CD4-positive, alpha-beta T cell (primary cell): ENCODE measurements around the gene USP32. TPM values are rescaled to one million over a fixed set of nuclear protein-coding genes. Genes with fewer than 3 reads are reported as not detected.
A peak's percentile ranks its signal among the peaks of the same experiment; 100 is the strongest.

Source experiments
- ATAC-seq: fragments of 200-7000 bp; cut with Tn5 transposase; one replicate; pipeline ENCODE4 v1.10.0; 2022; ENCODE audit warnings: mild to moderate bottlenecking; ENCODE audit not compliant: poor library complexity
- CTCF ChIA-PET: fragments of 350-600 bp; sonication (Branson Sonifier 250); formaldehyde crosslinking; loops from one replicate; lab custom pipeline; 2021; ENCODE audit warnings: antibody characterized with exemption, inconsistent platforms; lab: Charles Lee
- POLR2A ChIA-PET: fragments of 350-600 bp; sonication (Branson Sonifier 250); formaldehyde crosslinking; loops from one replicate; lab custom pipeline; 2021; ENCODE audit warnings: antibody characterized with exemption, inconsistent platforms; lab: Charles Lee
- DNase-seq, 14 experiments: peaks; one replicate each; pipeline ENCODE4 v3.0.0-alpha.2; 2013 to 2020; ENCODE audit warnings: mixed read lengths in 2 of 14
- H3K27ac ChIP-seq, 2 donors: one replicate each; pipeline versions ENCODE4 v1.5.1 to v1.7.0; 2013; ENCODE audit warnings: low read length in 2 of 2, low read depth in 1 of 2, mild to moderate bottlenecking in 1 of 2
- H3K27me3 ChIP-seq, 2 experiments: 1 replicate in 1 of 2; 2 replicates in 1 of 2; pipeline versions ENCODE4 v1.6.1 to v1.7.0; 2013; ENCODE audit warnings: low read length in 2 of 2, control low read depth in 1 of 2, mild to moderate bottlenecking in 1 of 2, moderate library complexity in 1 of 2; ENCODE audit not compliant: insufficient read depth in 2 of 2, control insufficient read depth in 1 of 2
- H3K36me3 ChIP-seq: one replicate; pipeline ENCODE4 v1.6.1; 2013; ENCODE audit warnings: low read length, control low read depth; ENCODE audit not compliant: insufficient read depth
- H3K4me1 ChIP-seq: one replicate; pipeline ENCODE4 v1.6.1; 2013; ENCODE audit warnings: low read length, control low read depth; ENCODE audit not compliant: insufficient read depth
- H3K4me3 ChIP-seq: one replicate; pipeline ENCODE4 v1.5.1; 2013; ENCODE audit warnings: mild to moderate bottlenecking, low read length, moderate library complexity
- H3K9me3 ChIP-seq, 2 experiments: 1 replicate in 1 of 2; 2 replicates in 1 of 2; pipeline versions ENCODE4 v1.6.1 to v1.7.0; 2013; ENCODE audit warnings: low read length in 2 of 2, mild to moderate bottlenecking in 2 of 2, control low read depth in 1 of 2, moderate library complexity in 1 of 2; ENCODE audit not compliant: control insufficient read depth in 1 of 2, insufficient read depth in 1 of 2
- H3K27ac Mint-ChIP-seq: one replicate; pipeline ENCODE4 v1.8.0; 2020; ENCODE audit warnings: mixed read lengths
- H3K27me3 Mint-ChIP-seq: one replicate; pipeline ENCODE4 v1.8.0; 2021; ENCODE audit warnings: mixed read lengths
- H3K36me3 Mint-ChIP-seq: one replicate; pipeline ENCODE4 v1.8.0; 2021; ENCODE audit warnings: low read depth, mixed read lengths
- H3K4me1 Mint-ChIP-seq: one replicate; pipeline ENCODE4 v1.8.0; 2021; ENCODE audit warnings: low read depth, mixed read lengths
- H3K4me3 Mint-ChIP-seq: one replicate; pipeline ENCODE4 v1.8.0; 2020; ENCODE audit warnings: mild to moderate bottlenecking, mixed read lengths
- H3K9me3 Mint-ChIP-seq: one replicate; pipeline ENCODE4 v1.8.0; 2020; ENCODE audit warnings: mixed read lengths
- intact Hi-C, 2 experiments: fragments of 100-400 bp; cut with DNase I in 1 of 2; cut with micrococcal nuclease in 1 of 2; formaldehyde crosslinking; loops; one replicate each; pipeline versions ENCODE4 v1.15.1 to v1.9.0; 2023 to 2025; cut with DNase I, micrococcal nuclease
- total RNA-seq, 174 experiments: library from RNA in 2 of 174; stranded (reverse) in 2 of 174; gene quantifications; one replicate each; pipeline ENCODE4 v1.2.3 and lab custom pipeline; 2021 to 2026
- TF ChIP-seq, protein P1 (sequence below): fragments of 200-600 bp; IDR thresholded peaks from one replicate; pipeline ENCODE4 v1.8.0; 2022; ENCODE audit warnings: antibody characterized with exemption, mild to moderate bottlenecking

The USP32 gene
- total RNA-seq, 2 experiments from 2014 or later, result 23.9 to 24.7 TPM

GRCh38 chr17:60170835-60171752, 220.8 kb downstream of the USP32 start:
- POLR2A ChIA-PET, result no interaction called here
- no peaks in the 10 kb centered on the region for H3K27me3 Mint-ChIP-seq
- DNase-seq (no peak), ATAC-seq (no peak)
- intact Hi-C loops, result no loop called here
- Histone ChIP-seq H3K4me1 (peaks cover 17% of the 10 kb centered on the region), H3K27ac (no peak overlapping the region), H3K36me3 (no peaks in the 10 kb centered on the region), H3K27me3 (peaks cover 0 to 2% of the 10 kb centered on the region in 2 experiments), H3K9me3 (no peaks in the 10 kb centered on the region), H3K4me3 (no peak overlapping the region)
- H3K36me3 Mint-ChIP-seq, result peaks cover 4% of the 10 kb centered on the region
- TF ChIP-seq, protein P1, sequence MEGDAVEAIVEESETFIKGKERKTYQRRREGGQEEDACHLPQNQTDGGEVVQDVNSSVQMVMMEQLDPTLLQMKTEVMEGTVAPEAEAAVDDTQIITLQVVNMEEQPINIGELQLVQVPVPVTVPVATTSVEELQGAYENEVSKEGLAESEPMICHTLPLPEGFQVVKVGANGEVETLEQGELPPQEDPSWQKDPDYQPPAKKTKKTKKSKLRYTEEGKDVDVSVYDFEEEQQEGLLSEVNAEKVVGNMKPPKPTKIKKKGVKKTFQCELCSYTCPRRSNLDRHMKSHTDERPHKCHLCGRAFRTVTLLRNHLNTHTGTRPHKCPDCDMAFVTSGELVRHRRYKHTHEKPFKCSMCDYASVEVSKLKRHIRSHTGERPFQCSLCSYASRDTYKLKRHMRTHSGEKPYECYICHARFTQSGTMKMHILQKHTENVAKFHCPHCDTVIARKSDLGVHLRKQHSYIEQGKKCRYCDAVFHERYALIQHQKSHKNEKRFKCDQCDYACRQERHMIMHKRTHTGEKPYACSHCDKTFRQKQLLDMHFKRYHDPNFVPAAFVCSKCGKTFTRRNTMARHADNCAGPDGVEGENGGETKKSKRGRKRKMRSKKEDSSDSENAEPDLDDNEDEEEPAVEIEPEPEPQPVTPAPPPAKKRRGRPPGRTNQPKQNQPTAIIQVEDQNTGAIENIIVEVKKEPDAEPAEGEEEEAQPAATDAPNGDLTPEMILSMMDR, result no peak
- CTCF ChIA-PET, result no interaction called here
- peaks cover 13% of the 10 kb centered on the region for H3K4me1 Mint-ChIP-seq
- no peaks in the 10 kb centered on the region for H3K9me3 Mint-ChIP-seq
- H3K27ac Mint-ChIP-seq, result peak overlapping the region; percentile 1
- no peak overlapping the region for H3K4me3 Mint-ChIP-seq

GRCh38 chr17:60169921-60170817, 221.8 kb downstream of the USP32 start:
- intact Hi-C loops, result no loop called here
- no peak overlapping the region for H3K4me3 Mint-ChIP-seq
- ChIA-PET POLR2A (no interaction called here), CTCF (no interaction called here)
- TF ChIP-seq, protein P1, result no peak
- no peaks in the 10 kb centered on the region for H3K9me3 ChIP-seq
- peak; percentile 67 for ATAC-seq
- H3K27me3 ChIP-seq, result peaks cover 0 to 2% of the 10 kb centered on the region in 2 experiments
- peak in 5 of 14 experiments; percentile 9 to 53 (median 33) for DNase-seq
- no peak overlapping the region for H3K4me3 ChIP-seq
- H3K4me1 ChIP-seq, result peaks cover 25% of the 10 kb centered on the region
- no peak overlapping the region for H3K27ac ChIP-seq
- no peaks in the 10 kb centered on the region for H3K36me3 ChIP-seq
- H3K27me3 Mint-ChIP-seq, result no peaks in the 10 kb centered on the region
- H3K27ac Mint-ChIP-seq, result peak overlapping the region; percentile 1
- H3K9me3 Mint-ChIP-seq, result no peaks in the 10 kb centered on the region
- H3K36me3 Mint-ChIP-seq, result no peaks in the 10 kb centered on the region
- peaks cover 13% of the 10 kb centered on the region for H3K4me1 Mint-ChIP-seq

GRCh38 chr17:60168654-60169053, 223.3 kb downstream of the USP32 start:
- peaks cover 0 to 2% of the 10 kb centered on the region in 2 experiments for H3K27me3 ChIP-seq
- TF ChIP-seq, protein P1, result no peak
- ChIA-PET CTCF (no interaction called here), POLR2A (no interaction called here)
- intact Hi-C loops, result no loop called here
- H3K27ac ChIP-seq, result no peak overlapping the region
- H3K9me3 Mint-ChIP-seq, result no peaks in the 10 kb centered on the region
- no peak overlapping the region for H3K4me3 Mint-ChIP-seq
- H3K4me1 Mint-ChIP-seq, result peaks cover 13% of the 10 kb centered on the region
- no peaks in the 10 kb centered on the region for H3K36me3 Mint-ChIP-seq
- H3K4me3 ChIP-seq, result no peak overlapping the region
- peaks cover 26% of the 10 kb centered on the region for H3K4me1 ChIP-seq
- DNase-seq (no peak), ATAC-seq (no peak)
- no peaks in the 10 kb centered on the region for H3K36me3 ChIP-seq
- no peaks in the 10 kb centered on the region for H3K9me3 ChIP-seq
- H3K27me3 Mint-ChIP-seq, result no peaks in the 10 kb centered on the region
- no peak overlapping the region for H3K27ac Mint-ChIP-seq
